IPS-20b (cell line): ENCODE data around the gene SP3.
"Not testable (repeated sequence)": the region's sequence is repeated elsewhere in the genome, so short reads cannot be mapped to it uniquely, and the experiment has no call there.

ENCODE experiments used
- H3K27ac ChIP-seq: one replicate; pipeline ENCODE4 v1.5.1; 2013; ENCODE audit warnings: low read length
- H3K27me3 ChIP-seq: 2 replicates; pipeline ENCODE4 v1.6.1; 2013; ENCODE audit warnings: mild to moderate bottlenecking, low read length, inconsistent platforms; ENCODE audit not compliant: insufficient read depth
- H3K36me3 ChIP-seq: 2 replicates; pipeline ENCODE4 v1.6.1; 2013; ENCODE audit warnings: low read depth, mild to moderate bottlenecking, inconsistent platforms, low read length, moderate library complexity; ENCODE audit not compliant: insufficient read depth
- H3K4me1 ChIP-seq: 2 replicates; pipeline ENCODE4 v1.6.1; 2013; ENCODE audit warnings: mild to moderate bottlenecking, control low read depth, inconsistent platforms, low read length, moderate library complexity; ENCODE audit not compliant: insufficient read depth
- H3K4me3 ChIP-seq: 2 replicates; pipeline ENCODE4 v1.5.1; 2013; ENCODE audit warnings: mild to moderate bottlenecking, low read length, inconsistent platforms
- H3K9ac ChIP-seq: 2 replicates; pipeline ENCODE4 v1.6.1; 2013; ENCODE audit warnings: low read depth, mild to moderate bottlenecking, inconsistent platforms, low read length, moderate library complexity
- H3K9me3 ChIP-seq: 2 replicates; pipeline ENCODE4 v1.6.1; 2013; ENCODE audit warnings: mild to moderate bottlenecking, low read depth, low read length, inconsistent platforms; ENCODE audit not compliant: insufficient read depth

SP3 gene

DNA sequence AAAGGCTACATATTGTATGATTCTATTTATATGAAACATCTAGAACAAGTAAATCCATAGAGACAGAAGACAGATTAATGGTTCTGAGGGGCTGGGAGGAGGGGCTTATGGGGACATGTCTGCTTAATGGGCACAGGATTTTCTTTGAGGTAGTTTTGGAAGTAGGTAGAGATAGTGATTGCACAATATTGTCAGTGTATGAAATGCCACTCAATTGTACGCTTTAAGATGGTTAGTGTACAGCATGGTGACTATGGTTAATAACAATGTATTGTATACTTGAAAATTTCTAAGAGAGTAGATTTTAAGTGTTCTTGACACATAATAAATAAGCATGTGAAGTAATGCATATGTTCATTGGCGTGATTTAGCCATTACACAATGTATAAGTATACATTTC is 68.4 kb downstream of the SP3 start:
- H3K9ac ChIP-seq = no peak overlapping the region
- no peaks in the 10 kb centered on the region for H3K4me1 ChIP-seq
- no peaks in the 10 kb centered on the region for H3K27me3 ChIP-seq
- H3K36me3 ChIP-seq = no peaks in the 10 kb centered on the region
- no peak overlapping the region for H3K27ac ChIP-seq
- no peak overlapping the region for H3K4me3 ChIP-seq
- H3K9me3 ChIP-seq = no peaks in the 10 kb centered on the region

DNA sequence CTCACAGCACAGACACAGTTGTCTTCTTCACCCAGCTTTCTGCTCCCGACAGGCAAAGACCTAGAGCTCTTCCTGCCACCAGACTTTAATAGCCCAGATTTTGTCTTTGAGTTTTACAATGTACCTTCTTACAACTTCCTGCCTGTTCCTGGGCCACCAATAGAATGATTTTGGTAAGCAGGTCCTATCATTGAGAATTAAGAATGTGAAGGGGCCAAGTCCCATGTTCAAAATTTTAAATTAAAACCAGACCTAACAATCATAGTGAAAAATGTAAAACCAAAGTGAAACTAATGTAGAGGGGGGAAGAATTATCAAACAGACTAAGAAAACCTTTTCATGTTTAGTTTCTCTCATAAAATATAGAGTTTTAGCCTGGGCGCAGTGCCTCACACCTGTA is 72.8 kb downstream of the SP3 start:
- no peak overlapping the region for H3K4me3 ChIP-seq
- H3K9me3 ChIP-seq = peaks cover 25% of the 10 kb centered on the region
- no peak overlapping the region for H3K27ac ChIP-seq
- H3K4me1 ChIP-seq = no peaks in the 10 kb centered on the region
- H3K36me3 ChIP-seq = peaks cover 4% of the 10 kb centered on the region; the same call in 1 of the 2 replicates
- H3K27me3 ChIP-seq = no peaks in the 10 kb centered on the region
- H3K9ac ChIP-seq = no peak overlapping the region

DNA sequence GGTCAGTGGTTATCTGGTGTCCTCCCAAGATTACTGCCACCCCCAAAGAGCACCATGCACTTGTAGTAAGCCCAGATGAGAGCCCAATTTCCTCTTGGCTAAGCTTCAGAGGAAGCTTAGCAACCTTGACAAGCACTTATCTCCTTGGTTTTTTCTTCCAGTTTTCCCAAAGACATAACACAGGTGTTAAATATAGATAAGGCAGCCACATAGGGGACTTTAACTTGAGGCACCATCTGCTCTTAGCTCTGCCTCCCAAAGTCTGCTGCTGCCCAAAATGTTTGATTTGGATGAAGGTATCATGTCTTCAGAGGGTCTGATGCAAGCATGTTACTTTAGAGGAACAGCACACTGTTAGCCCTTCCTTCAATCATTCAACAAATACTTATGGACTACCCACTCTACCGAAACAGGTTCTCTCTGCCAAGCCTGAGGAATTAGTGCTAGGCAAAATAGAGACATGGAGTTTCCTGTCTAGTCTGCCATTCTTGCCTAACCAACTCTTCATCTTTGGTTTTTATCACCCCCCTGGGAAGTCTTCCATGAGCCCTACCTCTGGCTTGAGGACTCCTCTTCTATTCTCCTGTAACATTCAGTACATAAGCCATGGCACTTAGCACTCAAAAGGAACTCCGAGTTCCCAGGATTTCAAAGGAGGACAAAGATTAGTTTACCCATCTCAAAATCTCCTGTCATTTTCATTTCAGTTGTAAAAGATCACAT is 73.7 kb downstream of the SP3 start:
- no peak overlapping the region for H3K9ac ChIP-seq
- H3K4me1 ChIP-seq = no peaks in the 10 kb centered on the region
- H3K27ac ChIP-seq = no peak overlapping the region
- peaks cover 25% of the 10 kb centered on the region for H3K9me3 ChIP-seq
- H3K27me3 ChIP-seq = no peaks in the 10 kb centered on the region
- no peak overlapping the region for H3K4me3 ChIP-seq
- H3K36me3 ChIP-seq = peaks cover 4% of the 10 kb centered on the region; the same call in 1 of the 2 replicates

DNA sequence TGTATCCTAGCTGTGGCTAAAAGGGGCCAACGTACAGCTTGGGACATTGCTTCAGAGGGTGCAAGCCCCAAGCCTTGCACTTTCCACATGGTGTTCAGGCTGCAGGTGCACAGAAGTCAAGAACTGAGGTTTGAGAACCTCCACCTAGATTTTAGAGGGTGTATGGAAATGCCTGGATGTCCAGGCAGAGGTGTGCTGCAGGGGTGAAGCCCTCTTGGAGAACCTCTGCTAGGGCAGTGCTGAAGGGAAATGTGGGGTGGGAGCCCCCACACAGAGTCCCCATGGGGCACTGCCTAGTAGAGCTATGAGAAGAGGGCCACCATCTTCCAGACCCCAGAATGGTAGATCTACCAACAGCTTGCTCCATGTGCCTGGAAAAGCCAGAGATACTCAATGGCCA is 75.7 kb downstream of the SP3 start:
- not testable (repeated sequence) for H3K4me1 ChIP-seq, H3K9ac ChIP-seq, H3K36me3 ChIP-seq, H3K4me3 ChIP-seq, H3K27ac ChIP-seq, H3K27me3 ChIP-seq
- peaks cover 25% of the 10 kb centered on the region for H3K9me3 ChIP-seq

DNA sequence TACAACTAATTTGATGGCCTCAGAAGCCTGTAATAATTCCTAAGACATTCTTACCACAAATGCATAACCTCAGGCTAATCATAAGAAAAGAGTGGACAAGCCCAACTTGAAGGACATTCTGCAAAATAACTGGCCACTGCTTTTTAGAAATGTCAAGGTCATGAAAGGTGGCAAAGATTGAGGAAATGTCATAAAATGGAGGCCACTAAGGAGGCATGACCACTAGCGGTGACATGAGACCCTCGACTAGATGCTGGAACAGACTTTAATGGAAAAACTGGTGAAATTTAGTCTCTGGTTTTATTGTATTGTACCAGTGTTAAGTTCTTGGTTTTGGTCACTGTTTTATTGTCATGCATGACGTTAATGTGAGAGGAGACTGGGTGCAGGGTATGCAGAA is 78.6 kb downstream of the SP3 start:
- no peaks in the 10 kb centered on the region for H3K4me1 ChIP-seq
- H3K9me3 ChIP-seq = peaks cover 25% of the 10 kb centered on the region
- H3K36me3 ChIP-seq = peaks cover 4% of the 10 kb centered on the region; the same call in 1 of the 2 replicates
- no peak overlapping the region for H3K9ac ChIP-seq
- no peak overlapping the region for H3K4me3 ChIP-seq
- no peaks in the 10 kb centered on the region for H3K27me3 ChIP-seq
- H3K27ac ChIP-seq = no peak overlapping the region

DNA sequence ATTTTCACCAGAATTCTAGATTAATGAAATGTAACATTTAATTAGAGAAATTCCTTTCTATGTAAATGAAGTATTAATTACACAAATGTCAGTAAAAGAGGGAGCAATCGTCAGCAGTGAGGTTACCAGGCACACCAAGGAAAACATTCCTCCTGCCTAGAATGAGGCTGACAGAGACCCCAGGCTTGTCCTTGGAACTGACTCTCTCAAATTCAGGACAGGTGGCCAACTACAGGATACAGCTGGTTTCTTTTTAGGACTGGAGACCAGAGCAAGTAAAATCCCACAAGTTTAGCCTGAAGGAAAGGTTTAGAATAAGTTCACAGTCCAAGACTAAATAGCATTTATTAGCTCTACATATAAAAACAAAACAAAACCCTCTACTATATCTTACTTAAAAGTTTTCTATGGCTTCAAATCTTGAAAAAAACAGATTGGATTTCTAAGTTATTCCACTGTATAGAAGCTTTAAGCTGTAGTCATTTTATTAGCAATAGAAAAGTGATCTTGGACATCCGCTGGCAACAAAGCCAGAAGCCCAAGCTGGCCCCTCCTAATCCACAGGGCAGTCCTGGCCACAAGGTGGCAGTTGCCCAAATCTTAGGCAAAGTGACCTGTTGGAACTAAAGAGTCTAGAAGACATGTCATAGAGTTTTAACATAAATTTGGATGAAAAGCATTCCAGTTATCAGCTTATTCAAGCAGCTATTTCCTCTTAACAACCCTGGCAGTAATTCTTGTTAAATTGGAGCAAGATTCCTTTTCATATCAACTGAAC is 81.0 kb downstream of the SP3 start:
- Histone ChIP-seq H3K27ac (no peak overlapping the region), H3K4me3 (no peak overlapping the region), H3K9me3 (peaks cover 12% of the 10 kb centered on the region), H3K36me3 (peaks cover 2% of the 10 kb centered on the region; the same call in 1 of the 2 replicates), H3K27me3 (no peaks in the 10 kb centered on the region), H3K9ac (no peak overlapping the region), H3K4me1 (no peaks in the 10 kb centered on the region)

DNA sequence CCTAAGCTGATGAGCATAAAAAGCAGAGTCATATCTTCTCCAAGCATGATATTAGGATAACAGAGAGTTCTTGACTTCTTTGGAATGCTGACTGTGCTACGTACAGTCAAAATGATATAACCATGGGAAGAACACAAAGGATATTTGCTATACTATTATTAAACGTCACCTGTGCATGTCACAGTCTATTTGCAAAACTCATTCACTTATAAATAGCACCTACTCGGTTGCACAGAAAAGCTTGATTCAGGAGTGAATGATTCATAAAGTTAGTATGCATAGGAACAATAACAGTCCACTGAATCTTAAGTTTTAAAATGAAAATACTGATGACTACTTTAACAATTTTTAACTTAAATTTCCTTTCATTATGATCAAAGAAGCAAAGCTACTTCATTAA is 83.3 kb downstream of the SP3 start:
- no peak overlapping the region for H3K4me3 ChIP-seq
- no peak overlapping the region for H3K9ac ChIP-seq
- no peaks in the 10 kb centered on the region for H3K36me3 ChIP-seq
- no peak overlapping the region for H3K27ac ChIP-seq
- H3K9me3 ChIP-seq = no peaks in the 10 kb centered on the region
- H3K4me1 ChIP-seq = no peaks in the 10 kb centered on the region
- H3K27me3 ChIP-seq = no peaks in the 10 kb centered on the region

DNA sequence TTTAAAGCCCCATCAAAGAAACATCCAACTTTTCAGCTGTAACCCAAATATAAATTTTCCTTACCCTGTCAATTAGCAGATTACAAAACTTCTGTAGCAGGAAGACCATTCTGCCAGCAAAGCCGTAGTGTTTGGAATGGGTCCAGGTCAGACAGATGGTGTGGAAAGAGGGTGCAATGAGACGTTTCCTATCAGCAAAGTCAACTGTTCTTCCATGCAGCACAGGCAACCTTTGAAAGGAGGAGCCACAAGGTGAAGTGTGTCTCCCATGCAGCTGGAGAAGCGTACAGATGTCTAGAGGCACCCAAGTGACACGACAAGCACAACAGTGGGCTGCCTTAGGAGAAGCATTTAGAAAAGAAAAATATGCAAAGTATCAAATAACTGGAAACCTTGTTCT is 83.7 kb downstream of the SP3 start:
- no peak overlapping the region for H3K9ac ChIP-seq
- H3K27ac ChIP-seq = no peak overlapping the region

DNA sequence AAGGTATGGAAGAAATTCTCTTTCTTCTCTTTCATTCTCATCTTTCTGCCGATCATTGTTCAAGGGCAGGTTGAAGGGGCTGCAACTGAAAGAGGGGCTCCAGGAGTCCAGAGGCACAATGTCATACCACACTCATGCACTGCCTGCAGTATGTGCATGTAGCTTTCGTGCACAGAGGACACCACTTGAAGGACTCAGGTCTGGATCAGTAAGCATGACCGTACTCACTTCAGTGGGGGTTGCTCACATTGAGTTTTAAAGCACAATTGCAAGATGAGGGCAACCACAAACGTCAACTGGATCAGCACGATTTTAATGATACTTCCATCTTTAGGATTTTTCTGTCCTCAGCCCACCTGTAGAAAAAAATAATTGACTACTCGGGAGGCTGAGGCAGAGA is 84.6 kb downstream of the SP3 start:
- Histone ChIP-seq H3K4me3 (no peak overlapping the region), H3K27me3 (no peaks in the 10 kb centered on the region), H3K9me3 (no peaks in the 10 kb centered on the region), H3K27ac (no peak overlapping the region), H3K36me3 (no peaks in the 10 kb centered on the region), H3K4me1 (no peaks in the 10 kb centered on the region), H3K9ac (no peak overlapping the region)

More for the DNA sequence above, 83.7 kb downstream of the SP3 start:
- no peaks in the 10 kb centered on the region for H3K9me3 ChIP-seq
- H3K4me1 ChIP-seq = no peaks in the 10 kb centered on the region
- no peak overlapping the region for H3K4me3 ChIP-seq
- no peaks in the 10 kb centered on the region for H3K27me3 ChIP-seq
- no peaks in the 10 kb centered on the region for H3K36me3 ChIP-seq

DNA sequence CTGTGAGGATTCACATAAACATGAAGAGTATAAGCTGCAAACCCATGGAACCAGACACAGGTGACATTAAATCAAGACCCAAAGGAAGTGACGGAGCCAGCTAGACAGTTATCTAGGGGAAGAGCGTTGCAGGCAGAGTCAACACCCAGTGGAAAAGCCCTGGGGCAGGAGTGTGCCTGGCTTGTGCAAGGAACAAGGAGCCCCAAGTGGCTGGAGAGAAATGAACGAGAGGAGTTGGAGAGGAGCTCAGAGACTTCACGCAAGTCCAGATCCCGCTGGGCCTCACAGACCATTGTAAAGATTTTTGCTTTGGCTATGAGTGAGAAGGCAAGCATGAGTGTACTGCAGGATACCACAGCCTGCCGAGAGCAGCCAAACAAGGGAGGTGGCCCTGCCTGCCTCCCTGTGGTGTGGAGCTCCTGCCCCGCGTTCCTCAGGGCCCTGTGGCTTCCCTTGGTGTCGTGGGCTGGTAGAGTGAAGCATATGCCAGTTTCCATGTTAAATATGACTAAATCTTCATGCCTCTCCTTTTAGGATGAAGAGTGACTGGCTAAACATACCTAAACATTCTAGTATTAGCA is 88.2 kb downstream of the SP3 start:
- no peaks in the 10 kb centered on the region for H3K27me3 ChIP-seq

DNA sequence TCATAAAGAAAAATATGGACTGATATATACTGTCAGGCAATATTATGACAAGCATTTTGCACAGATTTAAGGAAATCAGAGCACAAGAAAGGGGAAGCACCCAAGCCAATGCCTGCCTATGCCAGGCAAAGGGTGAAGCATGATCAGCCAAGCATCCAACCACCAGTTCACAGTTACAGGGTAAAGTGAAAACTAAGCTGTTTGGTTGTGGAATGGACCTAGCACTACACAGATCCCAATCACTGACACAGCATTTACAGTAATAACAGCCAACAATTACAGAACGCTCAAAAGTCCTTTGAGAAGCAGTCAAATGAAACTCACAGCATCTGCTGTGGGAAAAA is 90.3 kb downstream of the SP3 start:
- no peaks in the 10 kb centered on the region for H3K4me1 ChIP-seq
- no peak overlapping the region for H3K27ac ChIP-seq
- H3K36me3 ChIP-seq = no peaks in the 10 kb centered on the region
- H3K9ac ChIP-seq = no peak overlapping the region
- H3K9me3 ChIP-seq = no peaks in the 10 kb centered on the region
- H3K4me3 ChIP-seq = no peak overlapping the region
- H3K27me3 ChIP-seq = no peaks in the 10 kb centered on the region

More for the DNA sequence above, 88.2 kb downstream of the SP3 start:
- no peaks in the 10 kb centered on the region for H3K4me1 ChIP-seq
- no peaks in the 10 kb centered on the region for H3K36me3 ChIP-seq
- no peak overlapping the region for H3K27ac ChIP-seq
- no peaks in the 10 kb centered on the region for H3K9me3 ChIP-seq
- H3K9ac ChIP-seq = no peak overlapping the region
- no peak overlapping the region for H3K4me3 ChIP-seq
